Mesothelial cell of epicardium (in vitro differentiated cells): ENCODE measurements around the gene ZNF148. TPM values are rescaled to one million over a fixed set of nuclear protein-coding genes. Genes with fewer than 3 reads are reported as not detected.
"Not testable (repeated sequence)": the region's sequence is repeated elsewhere in the genome, so short reads cannot be mapped to it uniquely, and the experiment has no call there.

ENCODE experiments used
- DNase-seq, 2 experiments: peaks; one replicate each; pipeline ENCODE4 v3.0.0; 2021; ENCODE audit warnings: low spot score in 2 of 2; ENCODE audit not compliant: unreplicated experiment in 2 of 2
- H3K27ac Mint-ChIP-seq: 2 replicates; pipeline ENCODE4 v1.8.0; 2021; ENCODE audit warnings: mixed read lengths
- H3K27me3 Mint-ChIP-seq: 2 replicates; pipeline ENCODE4 v1.8.0; 2021; ENCODE audit warnings: low read depth, mixed read lengths
- H3K36me3 Mint-ChIP-seq: 2 replicates; pipeline ENCODE4 v1.8.0; 2021; ENCODE audit warnings: mixed read lengths
- H3K4me1 Mint-ChIP-seq: 2 replicates; pipeline ENCODE4 v1.8.0; 2021; ENCODE audit warnings: mixed read lengths
- H3K4me3 Mint-ChIP-seq: 2 replicates; pipeline ENCODE4 v1.8.0; 2021; ENCODE audit warnings: mild to moderate bottlenecking, moderate library complexity, mixed read lengths
- H3K9me3 Mint-ChIP-seq: 2 replicates; pipeline ENCODE4 v1.8.0; 2021; ENCODE audit warnings: mixed read lengths
- total RNA-seq: library from RNA; stranded (reverse); gene quantifications from 3 replicates; pipeline ENCODE4 v1.2.1, GENCODE V29; 2021
- TF ChIP-seq, protein P1 (sequence below): fragments of 200-600 bp; sonication (generic); IDR thresholded peaks from one replicate; pipeline ENCODE4 v1.5.0; 2021; ENCODE audit warnings: antibody characterized with exemption; ENCODE audit not compliant: unreplicated experiment

ZNF148 gene
- total RNA-seq, 1 donor from 2014 or later: 52.1 TPM

GRCh38 chr3:125349055-125349454, 26.1 kb downstream of the ZNF148 start:
- Mint-ChIP-seq H3K9me3 (peaks cover 76% of the 10 kb centered on the region), H3K36me3 (peaks cover 67% of the 10 kb centered on the region), H3K27ac (no peak overlapping the region), H3K27me3 (no peaks in the 10 kb centered on the region), H3K4me1 (no peaks in the 10 kb centered on the region), H3K4me3 (no peak overlapping the region)
- TF ChIP-seq, protein P1, sequence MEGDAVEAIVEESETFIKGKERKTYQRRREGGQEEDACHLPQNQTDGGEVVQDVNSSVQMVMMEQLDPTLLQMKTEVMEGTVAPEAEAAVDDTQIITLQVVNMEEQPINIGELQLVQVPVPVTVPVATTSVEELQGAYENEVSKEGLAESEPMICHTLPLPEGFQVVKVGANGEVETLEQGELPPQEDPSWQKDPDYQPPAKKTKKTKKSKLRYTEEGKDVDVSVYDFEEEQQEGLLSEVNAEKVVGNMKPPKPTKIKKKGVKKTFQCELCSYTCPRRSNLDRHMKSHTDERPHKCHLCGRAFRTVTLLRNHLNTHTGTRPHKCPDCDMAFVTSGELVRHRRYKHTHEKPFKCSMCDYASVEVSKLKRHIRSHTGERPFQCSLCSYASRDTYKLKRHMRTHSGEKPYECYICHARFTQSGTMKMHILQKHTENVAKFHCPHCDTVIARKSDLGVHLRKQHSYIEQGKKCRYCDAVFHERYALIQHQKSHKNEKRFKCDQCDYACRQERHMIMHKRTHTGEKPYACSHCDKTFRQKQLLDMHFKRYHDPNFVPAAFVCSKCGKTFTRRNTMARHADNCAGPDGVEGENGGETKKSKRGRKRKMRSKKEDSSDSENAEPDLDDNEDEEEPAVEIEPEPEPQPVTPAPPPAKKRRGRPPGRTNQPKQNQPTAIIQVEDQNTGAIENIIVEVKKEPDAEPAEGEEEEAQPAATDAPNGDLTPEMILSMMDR: no peak
- no peak for DNase-seq

- H3K27me3 Mint-ChIP-seq, DNase-seq, H3K4me3 Mint-ChIP-seq, H3K4me1 Mint-ChIP-seq, H3K27ac Mint-ChIP-seq: not testable (repeated sequence)
- peaks cover 67% of the 10 kb centered on the region for H3K36me3 Mint-ChIP-seq
- peaks cover 63% of the 10 kb centered on the region for H3K9me3 Mint-ChIP-seq
These were observed 31.8 kb downstream of the ZNF148 start for GRCh38 chr3:125343367-125343766.

DNA sequence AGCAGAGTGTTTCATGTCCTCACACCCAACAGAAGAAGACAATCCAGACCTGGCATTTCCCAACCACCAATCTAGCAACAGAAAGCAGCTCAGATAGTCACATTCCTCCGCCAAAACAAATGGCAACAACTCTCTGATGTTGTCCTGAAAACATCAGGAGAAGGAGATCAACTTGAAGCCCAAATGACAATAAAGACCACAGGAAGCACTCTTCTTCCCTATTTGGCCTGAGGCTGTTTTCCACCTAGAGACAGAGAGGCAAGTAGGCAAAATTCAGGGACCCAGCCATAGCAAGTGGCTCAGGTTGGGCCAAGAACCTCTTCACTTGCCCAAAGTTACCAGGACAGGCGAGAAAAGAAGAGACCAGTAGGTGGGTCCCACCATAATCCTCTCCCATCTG, 35.0 kb downstream of the ZNF148 start:
- H3K4me3 Mint-ChIP-seq: no peak overlapping the region
- H3K9me3 Mint-ChIP-seq: peaks cover 41% of the 10 kb centered on the region
- no peaks in the 10 kb centered on the region for H3K27me3 Mint-ChIP-seq
- peaks cover 44% of the 10 kb centered on the region for H3K36me3 Mint-ChIP-seq
- TF ChIP-seq, protein P1: no peak
- no peak overlapping the region for H3K27ac Mint-ChIP-seq
- peaks cover 11% of the 10 kb centered on the region for H3K4me1 Mint-ChIP-seq
- DNase-seq: no peak

GRCh38 chr3:125337506-125337905, 37.6 kb downstream of the ZNF148 start:
- Mint-ChIP-seq H3K4me1 (peaks cover 19% of the 10 kb centered on the region), H3K27ac (no peak overlapping the region), H3K27me3 (no peaks in the 10 kb centered on the region), H3K9me3 (peaks cover 25% of the 10 kb centered on the region), H3K4me3 (no peak overlapping the region), H3K36me3 (peaks cover 25% of the 10 kb centered on the region)
- TF ChIP-seq, protein P1: no peak
- no peak for DNase-seq

DNA sequence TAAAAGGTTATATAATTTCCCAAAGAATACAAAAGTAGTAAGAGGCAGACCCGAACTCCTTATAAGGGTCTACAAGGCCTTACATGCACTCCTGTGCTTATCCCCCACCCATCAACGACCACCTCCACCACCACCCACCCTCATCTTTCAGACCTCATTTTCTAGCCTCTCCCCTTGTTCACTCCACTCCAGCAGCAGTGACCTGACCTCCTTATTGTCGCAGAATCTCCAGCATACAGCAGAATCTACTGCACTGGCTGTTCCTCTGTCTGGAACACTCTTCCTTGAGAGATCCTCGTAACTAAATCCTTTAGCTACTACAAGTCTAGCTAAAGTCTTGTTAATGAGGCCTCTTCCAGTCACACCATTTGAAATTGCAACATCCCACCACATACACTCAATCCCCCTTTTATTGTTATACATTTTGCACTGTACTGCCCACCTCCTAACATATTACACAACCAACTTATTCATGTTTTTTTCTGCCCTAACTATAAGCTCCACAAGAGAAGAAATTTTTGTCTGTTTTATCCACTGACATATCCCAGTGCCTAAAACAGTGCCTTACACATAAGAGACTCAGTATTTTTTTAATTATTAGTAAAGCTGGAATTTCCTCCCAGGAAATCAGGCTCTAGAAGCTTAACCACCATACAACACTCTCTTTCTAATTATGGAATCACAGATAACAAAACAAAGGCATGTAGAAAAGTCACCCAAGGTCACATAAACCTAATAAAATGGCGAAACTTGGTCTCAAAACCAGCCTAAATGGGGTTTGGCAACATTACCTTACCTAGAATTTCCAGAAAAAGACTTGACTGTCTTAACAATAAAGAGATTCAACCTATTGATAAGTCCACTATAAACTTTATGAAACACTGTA, 40.2 kb downstream of the ZNF148 start:
- TF ChIP-seq, protein P1: no peak
- no peak overlapping the region for H3K27ac Mint-ChIP-seq
- DNase-seq: no peak
- H3K9me3 Mint-ChIP-seq: peaks cover 12% of the 10 kb centered on the region
- peaks cover 19% of the 10 kb centered on the region for H3K4me1 Mint-ChIP-seq
- H3K36me3 Mint-ChIP-seq: peaks cover 10% of the 10 kb centered on the region
- no peak overlapping the region for H3K4me3 Mint-ChIP-seq
- no peaks in the 10 kb centered on the region for H3K27me3 Mint-ChIP-seq

GRCh38 chr3:125332504-125332903, 42.6 kb downstream of the ZNF148 start:
- TF ChIP-seq, protein P1: no peak
- Mint-ChIP-seq H3K27me3 (no peaks in the 10 kb centered on the region), H3K36me3 (peaks cover 8% of the 10 kb centered on the region), H3K27ac (no peak overlapping the region), H3K4me3 (no peak overlapping the region), H3K4me1 (peaks cover 19% of the 10 kb centered on the region), H3K9me3 (peaks cover 5% of the 10 kb centered on the region)
- DNase-seq: no peak
